GM23338 (cell line): ENCODE measurements around the gene REPIN1.

Source experiments
- POLR2AphosphoS5 ChIP-seq: IDR thresholded peaks from 2 replicates; pipeline ENCODE4 v1.6.1; 2016; ENCODE audit warnings: antibody characterized with exemption, low read depth
- ZNF114 ChIP-seq: fragments of 250-450 bp; sonication (Bioruptor Pico); IDR thresholded peaks from 2 replicates; pipeline ENCODE4 v1.5.0; 2020; ENCODE audit warnings: mild to moderate bottlenecking, moderate library complexity
- TF ChIP-seq, protein P1 (sequence below), 2 experiments: fragments of 200-600 bp in 1 of 2; sonication (generic) in 1 of 2; conservative IDR thresholded peaks; 2 replicates each; pipeline versions ENCODE4 v1.5.1 to v1.6.1; 2016 to 2017; ENCODE audit warnings: antibody characterized with exemption in 2 of 2, low read depth in 2 of 2, mild to moderate bottlenecking in 2 of 2, moderate library complexity in 1 of 2

DNA sequence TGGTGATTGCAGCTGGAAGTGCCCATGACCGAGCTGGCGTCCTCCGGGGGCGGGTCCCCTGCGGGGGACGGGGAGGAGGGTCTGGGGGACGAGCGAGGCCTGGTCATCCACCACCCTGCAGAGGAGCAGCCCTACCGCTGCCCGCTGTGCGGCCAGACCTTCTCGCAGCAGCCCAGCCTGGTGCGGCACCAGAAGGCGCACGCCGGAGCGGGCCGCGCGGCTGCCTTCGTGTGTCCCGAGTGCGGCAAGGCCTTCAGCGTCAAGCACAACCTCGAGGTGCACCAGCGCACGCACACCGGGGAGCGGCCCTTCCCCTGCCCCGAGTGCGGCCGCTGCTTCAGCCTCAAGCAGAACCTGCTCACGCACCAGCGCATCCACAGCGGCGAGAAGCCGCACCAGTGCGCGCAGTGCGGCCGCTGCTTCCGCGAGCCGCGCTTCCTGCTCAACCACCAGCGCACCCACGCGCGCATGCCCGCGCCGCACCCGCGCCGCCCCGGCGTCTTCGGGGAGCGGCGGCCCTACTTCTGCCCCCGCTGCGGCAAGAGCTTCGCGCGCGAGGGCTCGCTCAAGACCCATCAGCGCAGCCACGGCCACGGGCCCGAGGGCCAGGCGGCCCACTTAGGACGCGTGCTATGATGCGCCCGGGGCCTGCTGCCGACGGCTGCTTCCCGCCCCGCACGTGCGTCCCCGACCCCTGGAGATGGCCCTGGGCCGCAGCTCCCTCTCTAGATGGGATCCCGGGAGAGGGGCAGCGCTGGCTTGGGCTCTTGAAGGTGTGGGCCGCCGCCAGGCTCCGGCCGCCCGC lies 39.2 kb downstream of the REPIN1 start:
- TF ChIP-seq ZNF114 (CRISPR knock-in tag) (no peak), POLR2AphosphoS5 (no peak)
- TF ChIP-seq, protein P1, sequence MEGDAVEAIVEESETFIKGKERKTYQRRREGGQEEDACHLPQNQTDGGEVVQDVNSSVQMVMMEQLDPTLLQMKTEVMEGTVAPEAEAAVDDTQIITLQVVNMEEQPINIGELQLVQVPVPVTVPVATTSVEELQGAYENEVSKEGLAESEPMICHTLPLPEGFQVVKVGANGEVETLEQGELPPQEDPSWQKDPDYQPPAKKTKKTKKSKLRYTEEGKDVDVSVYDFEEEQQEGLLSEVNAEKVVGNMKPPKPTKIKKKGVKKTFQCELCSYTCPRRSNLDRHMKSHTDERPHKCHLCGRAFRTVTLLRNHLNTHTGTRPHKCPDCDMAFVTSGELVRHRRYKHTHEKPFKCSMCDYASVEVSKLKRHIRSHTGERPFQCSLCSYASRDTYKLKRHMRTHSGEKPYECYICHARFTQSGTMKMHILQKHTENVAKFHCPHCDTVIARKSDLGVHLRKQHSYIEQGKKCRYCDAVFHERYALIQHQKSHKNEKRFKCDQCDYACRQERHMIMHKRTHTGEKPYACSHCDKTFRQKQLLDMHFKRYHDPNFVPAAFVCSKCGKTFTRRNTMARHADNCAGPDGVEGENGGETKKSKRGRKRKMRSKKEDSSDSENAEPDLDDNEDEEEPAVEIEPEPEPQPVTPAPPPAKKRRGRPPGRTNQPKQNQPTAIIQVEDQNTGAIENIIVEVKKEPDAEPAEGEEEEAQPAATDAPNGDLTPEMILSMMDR (conservative IDR thresholded peaks at IDR 0.05; ENCODE audit: low read depth in 2 of 2) = no peak
